HepG2 (cell line): Measurements from ENCODE around the gene TXNRD2. TPM values are rescaled to one million over a fixed set of nuclear protein-coding genes. Genes with fewer than 3 reads are reported as not detected.
A peak's percentile ranks its signal among the peaks of the same experiment; 100 is the strongest.

Experiments
- GPBP1L1 ChIP-seq: sonication (generic); formaldehyde crosslinking; IDR thresholded peaks from 2 replicates; pipeline ENCODE4 v1.5.0; 2020; ENCODE audit warnings: mild to moderate bottlenecking, missing genetic modification reagents
- HNRNPLL ChIP-seq: fragments of 200-400 bp; formaldehyde crosslinking; IDR thresholded peaks from 2 replicates; pipeline ENCODE4 v1.6.1; 2017; ENCODE audit warnings: mild to moderate bottlenecking, low read depth, low read length; ENCODE audit not compliant: poor library complexity, severe bottlenecking
- ZBTB44 ChIP-seq: sonication (generic); formaldehyde crosslinking; IDR thresholded peaks from 2 replicates; pipeline ENCODE4 v1.4.0; 2020; ENCODE audit warnings: missing genetic modification reagents
- ZNF20 ChIP-seq: sonication (generic); formaldehyde crosslinking; IDR thresholded peaks from 2 replicates; pipeline ENCODE4 v1.4.0; 2020; ENCODE audit warnings: mild to moderate bottlenecking, moderate library complexity, missing genetic modification reagents
- ZNF275 ChIP-seq: sonication (generic); formaldehyde crosslinking; IDR thresholded peaks from 2 replicates; pipeline ENCODE4 v1.8.0; 2022; ENCODE audit warnings: missing genetic modification reagents, mild to moderate bottlenecking, inconsistent platforms, borderline replicate concordance
- ZNF354B ChIP-seq: sonication (generic); formaldehyde crosslinking; IDR thresholded peaks from 2 replicates; pipeline ENCODE4 v1.8.0; 2022; ENCODE audit warnings: mild to moderate bottlenecking, missing genetic modification reagents
- ZNF512B ChIP-seq: sonication (generic); formaldehyde crosslinking; IDR thresholded peaks from 2 replicates; pipeline ENCODE4 v1.5.1; 2020; ENCODE audit warnings: missing genetic modification reagents, mild to moderate bottlenecking, borderline replicate concordance
- ZNF609 ChIP-seq: sonication (generic); formaldehyde crosslinking; IDR thresholded peaks from 2 replicates; pipeline ENCODE4 v1.4.0; 2020; ENCODE audit warnings: mild to moderate bottlenecking, missing genetic modification reagents, borderline replicate concordance
- ZNF746 ChIP-seq: sonication (generic); formaldehyde crosslinking; IDR thresholded peaks from 2 replicates; pipeline ENCODE4 v1.8.0; 2022; ENCODE audit warnings: mild to moderate bottlenecking, missing genetic modification reagents
- polyA plus RNA-seq, 8 experiments: library from polyadenylated mRNA; depleted of rRNA in 3 of 8; stranded (reverse) in 7 of 8; unstranded in 1 of 8; fragments of >200 nt; fragmentation: Illumina TruSeq in 4 of 8; extraction: Trizol in 4 of 8; gene quantifications; 2 replicates each; pipeline versions ENCODE4 v1.2.1 to v1.2.3, GENCODE V29; 2011 to 2016; ENCODE audit warnings: low read depth in 4 of 8, missing spikeins in 1 of 8, mixed read lengths in 1 of 8; ENCODE audit not compliant: insufficient read depth in 1 of 8
- total RNA-seq, 5 experiments: library from RNA; depleted of rRNA; stranded (reverse); fragments of >200 nt; fragmentation: Illumina TruSeq; extraction: Trizol; gene quantifications; 2 replicates each; pipeline ENCODE4 v1.2.3, GENCODE V29; 2016; ENCODE audit warnings: low read depth in 1 of 5

The TXNRD2 gene
- total and polyA plus RNA-seq, 2 of the 13 experiments (the other 11 are each of a cell fraction or from before 2014, with no cell fraction given), result 17.5 to 18.6 TPM

GRCh38 chr22:19854778-19855503, 86.7 kb downstream of the TXNRD2 start, which contains the start of the genes GNB1L and RTL10 (continued):
- no peak; the same call in 1 of the 2 replicates for TF ChIP-seq ZBTB44 (CRISPR knock-in tag)
- no peak for TF ChIP-seq ZNF354B
- peak; percentile 74; the same call in 1 of the 2 replicates for TF ChIP-seq ZNF275 (CRISPR knock-in tag)
- TF ChIP-seq HNRNPLL, result peak; percentile 82
- no peak; the same call in 1 of the 2 replicates for TF ChIP-seq ZNF746
- TF ChIP-seq ZNF20 (CRISPR knock-in tag), result peak; percentile 84; the same call in 1 of the 2 replicates
- no peak for TF ChIP-seq ZNF512B (CRISPR knock-in tag)
- TF ChIP-seq ZNF609 (CRISPR knock-in tag), result peak; percentile 81
- no peak for TF ChIP-seq GPBP1L1 (CRISPR knock-in tag)
